Amygdala (tissue), 56 donors: Measurements from ENCODE around the gene MPO.
A peak's percentile ranks its signal among the peaks of the same experiment; 100 is the strongest.

Experiments used
- DNase-seq, 56 donors: peaks; one replicate each; lab custom pipeline; 2025; lab: John Stamatoyannopoulos, UW

MPO gene

GRCh38 chr17:58280480-58281217, at the start of gene MPO:
Gene MPO, minus strand, starts transcription at chr17:58280935. Its CDS starts 177 bp downstream, at chr17:58280758.
- no peak for DNase-seq

- no peak for DNase-seq
Observed at GRCh38 chr17:58329810-58330537, 49.2 kb upstream of the MPO start.

- DNase-seq = peak in 24 of 56 donors; percentile 18 to 55 (median 34)
Observed at GRCh38 chr17:58329035-58329809, 48.5 kb upstream of the MPO start.

- DNase-seq = peak in 45 of 56 donors; percentile 18 to 80 (median 58)
Observed at GRCh38 chr17:58328195-58329034, 47.7 kb upstream of the MPO start, which contains the start of gene TSPOAP1. Gene TSPOAP1, minus strand, starts transcription at chr17:58328795. Its CDS starts 875 bp downstream, at chr17:58327920.

- peak in 1 of 56 donors; percentile 13 for DNase-seq
Observed at GRCh38 chr17:58327363-58328194, 46.8 kb upstream of the MPO start.

GRCh38 chr17:58326609-58327362, 46.1 kb upstream of the MPO start:
- DNase-seq = no peak

- peak in 6 of 56 donors; percentile 11 to 38 (median 26) for DNase-seq
Observed at GRCh38 chr17:58325976-58326468, 45.3 kb upstream of the MPO start.

- peak in 13 of 56 donors; percentile 10 to 37 (median 27) for DNase-seq
Observed at GRCh38 chr17:58325289-58325726, 44.6 kb upstream of the MPO start.

GRCh38 chr17:58324409-58325288, 43.9 kb upstream of the MPO start:
- DNase-seq = peak in 5 of 56 donors; percentile 16 to 42 (median 33)

- DNase-seq = no peak
Observed at GRCh38 chr17:58324056-58324408, 43.3 kb upstream of the MPO start.

- DNase-seq = no peak
Observed at GRCh38 chr17:58323366-58324055, 42.8 kb upstream of the MPO start.

- DNase-seq = no peak
Observed at GRCh38 chr17:58322581-58323185, 41.9 kb upstream of the MPO start.

GRCh38 chr17:58321571-58322525, 41.1 kb upstream of the MPO start:
- no peak for DNase-seq

GRCh38 chr17:58320570-58321323, 40.0 kb upstream of the MPO start:
- no peak for DNase-seq
